GM12878 (cell line): ENCODE data around the gene ARID4B. TPM values are rescaled to one million over a fixed set of nuclear protein-coding genes. Genes with fewer than 3 reads are reported as not detected.

Experiments used
- ATAC-seq: fragments of 200-7000 bp; cut with Tn5 transposase; 3 replicates; pipeline ENCODE4 v1.9.1; 2020; ENCODE audit warnings: mild to moderate bottlenecking, moderate library complexity
- BruUV-seq: library from RNA; stranded (reverse); fragments of 400-500 nt; replicated peaks from 2 replicates; lab custom pipeline; 2021; lab: Mats Ljungman, UMichigan
- CTCF ChIA-PET: fragments of 300-600 bp; sonication (Branson Sonifier 250); formaldehyde crosslinking; extraction: SDS; loops from one replicate; lab custom pipeline; 2021; ENCODE audit warnings: inconsistent platforms; lab: Yijun Ruan, JAX
- POLR2A ChIA-PET: fragments of 350-600 bp; formaldehyde crosslinking; extraction: SDS; loops from one replicate; lab custom pipeline; 2021; ENCODE audit warnings: inconsistent platforms; lab: Charles Lee
- RAD21 ChIA-PET: fragments of 300-600 bp; sonication (Branson Sonifier 250); formaldehyde crosslinking; loops from one replicate; lab custom pipeline; 2023; ENCODE audit warnings: antibody characterized with exemption; ENCODE audit not compliant: unreplicated experiment; lab: Charles Lee
- SMC1A ChIA-PET: fragments of 300-600 bp; sonication (Branson Sonifier 250); formaldehyde crosslinking; loops from one replicate; lab custom pipeline; 2023; ENCODE audit not compliant: unreplicated experiment, uncharacterized antibody; lab: Charles Lee
- DNase-seq: peaks from one replicate; pipeline ENCODE4 v3.0.0-alpha.2; 2011; ENCODE audit warnings: low read depth, low spot score
- FAIRE-seq: peaks from 3 replicates; lab custom pipeline; 2011; peaks lifted over from hg19 to GRCh38; lab: Jason Lieb, UNC
- H2AFZ ChIP-seq: 2 replicates; pipeline ENCODE4 v1.6.0; 2011; ENCODE audit warnings: low read depth, low read length, control low read depth; ENCODE audit not compliant: control insufficient read depth
- H3K27ac ChIP-seq: 2 replicates; pipeline ENCODE4 v1.5.1; 2011; ENCODE audit warnings: control low read depth; ENCODE audit not compliant: control insufficient read depth, insufficient read depth
- H3K27me3 ChIP-seq, 2 experiments: replicated peaks in 1 of 2; 2 replicates each; pipeline versions ENCODE4 v1.6.0 to v1.6.1; 2011; ENCODE audit warnings: low read length in 1 of 2; ENCODE audit not compliant: control insufficient read depth in 2 of 2, insufficient read depth in 2 of 2
- H3K36me3 ChIP-seq, 2 experiments: 2 replicates each; pipeline ENCODE4 v1.5.1; 2011; ENCODE audit warnings: low read length in 1 of 2; ENCODE audit not compliant: control insufficient read depth in 2 of 2, insufficient read depth in 2 of 2
- H3K4me1 ChIP-seq: 2 replicates; pipeline ENCODE4 v1.6.1; 2011; ENCODE audit warnings: mild to moderate bottlenecking, low read length, moderate library complexity, mixed read lengths; ENCODE audit not compliant: control insufficient read depth, insufficient read depth
- H3K4me2 ChIP-seq: 2 replicates; pipeline ENCODE4 v1.6.0; 2011; ENCODE audit warnings: control low read depth; ENCODE audit not compliant: control insufficient read depth, insufficient read depth
- H3K4me3 ChIP-seq: fragments of 200-600 bp; sonication (generic); 2 replicates; pipeline ENCODE4 v1.5.1; 2016
- H3K79me2 ChIP-seq: 2 replicates; pipeline ENCODE4 v1.6.0; 2011; ENCODE audit warnings: low read length; ENCODE audit not compliant: control insufficient read depth, insufficient read depth
- H3K9ac ChIP-seq: 2 replicates; pipeline ENCODE4 v1.8.0; 2011; ENCODE audit warnings: low read length, control low read depth, mixed read lengths; ENCODE audit not compliant: control insufficient read depth, insufficient read depth
- H3K9me3 ChIP-seq: replicated peaks from 3 replicates; pipeline ENCODE4 v1.5.1; 2011; ENCODE audit warnings: mild to moderate bottlenecking, low read length; ENCODE audit not compliant: control insufficient read depth, insufficient read depth
- H4K20me1 ChIP-seq: 2 replicates; pipeline ENCODE4 v1.6.0; 2011; ENCODE audit not compliant: control insufficient read depth, insufficient read depth
- IKZF1 ChIP-seq: fragments of 450-650 bp; conservative IDR thresholded peaks from 2 replicates; pipeline ENCODE4 v1.6.1; 2017; ENCODE audit warnings: antibody characterized with exemption, mild to moderate bottlenecking
- MEF2A ChIP-seq: IDR thresholded peaks from 2 replicates; pipeline ENCODE4 v1.6.1; 2011; ENCODE audit warnings: low read depth, mild to moderate bottlenecking, low read length, moderate library complexity; ENCODE audit not compliant: insufficient read depth
- MTA3 ChIP-seq: IDR thresholded peaks from 2 replicates; pipeline ENCODE4 v1.6.1; 2012; ENCODE audit warnings: low read length, inconsistent platforms, borderline replicate concordance
- NFXL1 ChIP-seq: fragments of 450-650 bp; IDR thresholded peaks from 2 replicates; pipeline ENCODE4 v1.6.1; 2017; ENCODE audit warnings: antibody characterized with exemption, mild to moderate bottlenecking, borderline replicate concordance
- SRF ChIP-seq, 2 experiments: IDR thresholded peaks; 2 replicates each; pipeline ENCODE4 v1.6.1; 2011; ENCODE audit warnings: low read depth in 2 of 2, low read length in 2 of 2, mild to moderate bottlenecking in 1 of 2, moderate library complexity in 1 of 2
- ZNF274 ChIP-seq: IDR thresholded peaks from one replicate; pipeline ENCODE4 v1.8.0; 2011; ENCODE audit not compliant: insufficient read length, insufficient read depth
- WGBS: methylation state at CpG from one replicate; pipeline ENCODE4 v1.1.6; 2016; ENCODE audit warnings: low lambda C conversion rate; ENCODE audit not compliant: insufficient replicate concordance, insufficient coverage; ENCODE audit errors: missing lambda C conversion rate; 5-methylcytosine and 5-hydroxymethylcytosine counted together
- in situ Hi-C: fragments of 300-500 bp; cut with MboI; formaldehyde crosslinking; loops from 9 replicates; pipeline ENCODE4 v1.14.3; 2018; ENCODE audit warnings: mixed read lengths
- intact Hi-C: fragments of 100-400 bp; cut with micrococcal nuclease; formaldehyde crosslinking; loops from one replicate; pipeline ENCODE4 v1.14.2; 2022; ENCODE audit not compliant: unreplicated experiment
- polyA plus RNA-seq, 11 experiments: library from polyadenylated mRNA; depleted of rRNA in 4 of 11; unstranded in 6 of 11; stranded (reverse) in 5 of 11; fragments of >200 nt; fragmentation: Nextera tagmentation in 4 of 11; fragmentation: Illumina TruSeq in 1 of 11; extraction: Ambion mirVana in 4 of 11; extraction: Trizol in 1 of 11; gene quantifications; 1 replicate in 1 of 11; 2 replicates in 10 of 11; pipeline versions ENCODE4 v1.2.1 to v1.2.3, GENCODE V29; 2011 to 2016; ENCODE audit warnings: inconsistent platforms in 2 of 11, missing spikeins in 2 of 11, low read depth in 1 of 11
- total RNA-seq, 4 experiments: library from RNA; depleted of rRNA in 3 of 4; stranded (reverse); fragments of >200 nt in 3 of 4; fragmentation: Illumina TruSeq in 1 of 4; extraction: Trizol in 1 of 4; gene quantifications; 2 replicates each; pipeline versions ENCODE4 v1.2.1 to v1.2.3, GENCODE V29; 2013 to 2021
- TF ChIP-seq, protein P1 (sequence below): IDR thresholded peaks from 2 replicates; pipeline ENCODE4 v1.6.1; 2011; ENCODE audit warnings: low read depth, low read length, improper control_type of control experiment, borderline replicate concordance
- TF ChIP-seq, protein P2 (sequence below): IDR thresholded peaks from 2 replicates; pipeline ENCODE4 v1.6.1; 2011; ENCODE audit warnings: mild to moderate bottlenecking, low read depth, low read length, moderate library complexity; ENCODE audit not compliant: insufficient replicate concordance
- TF ChIP-seq, protein P3 (sequence below): fragments of 450-650 bp; IDR thresholded peaks from 2 replicates; pipeline ENCODE4 v1.6.1; 2017; ENCODE audit warnings: mild to moderate bottlenecking, moderate library complexity

Gene ARID4B
- total and polyA plus RNA-seq, 10 of the 15 experiments (the other 5 are each of a cell fraction or from before 2014, with no cell fraction given): 13.6 to 39.1 (median 28.0) TPM

DNA sequence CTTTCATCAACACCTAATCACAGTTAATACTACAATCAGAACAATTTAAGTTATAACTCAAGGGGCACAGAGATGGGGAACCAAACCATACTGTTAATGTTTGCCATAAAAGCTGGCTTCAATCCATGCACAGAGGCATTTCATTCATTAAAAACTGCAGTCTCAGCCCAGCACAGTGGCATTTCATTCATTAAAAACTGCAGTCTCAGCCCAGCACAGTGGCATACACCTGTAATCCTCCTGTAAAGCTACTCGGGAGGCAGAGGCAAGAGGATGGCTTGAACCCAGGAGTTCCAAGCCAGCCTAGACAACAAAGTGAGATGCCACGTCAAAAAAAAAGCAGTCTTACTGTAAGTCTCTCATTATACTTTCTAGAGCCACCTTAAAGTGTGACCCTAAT is 29.2 kb downstream of the ARID4B start:
- WGBS: 33% methylated on average over 2 of the region's 2 CpGs
- Histone ChIP-seq H3K9me3 (peaks cover 5% of the 10 kb centered on the region; the same call in 2 of the 3 replicates), H3K27me3 (no peaks in the 10 kb centered on the region), H3K9ac (no peak overlapping the region), H2AFZ (no peak overlapping the region), H4K20me1 (no peaks in the 10 kb centered on the region; the same call in 1 of the 2 replicates), H3K4me1 (0 out of 2 replicates have a peak, but pooled peaks cover 4% of the 10 kb centered on the region), H3K36me3 (peaks cover 0 to 3% of the 10 kb centered on the region in 2 experiments; a peak in 2 of 4 replicates), H3K4me3 (no peak overlapping the region), H3K27ac (no peak overlapping the region), H3K79me2 (peaks cover 64% of the 10 kb centered on the region), H3K4me2 (no peak overlapping the region)
- FAIRE-seq: no peak
- POLR2A ChIA-PET: interaction anchor here (0.6 to 1.4 kb wide), 3 partner anchors 23 to 45 kb away, joined by 3 to 6 read pairs (median 3); no protein-coding TSS in a partner anchor
- no peak for DNase-seq
- TF ChIP-seq MEF2A (no peak), ZNF274 (no peak), NFXL1 (no peak), SRF (IDR thresholded peaks at IDR 0.05; ENCODE audit: low read depth in 2 of 2, low read length in 2 of 2) (no peak), MTA3 (no peak), IKZF1 (no peak)
- TF ChIP-seq, protein P1, sequence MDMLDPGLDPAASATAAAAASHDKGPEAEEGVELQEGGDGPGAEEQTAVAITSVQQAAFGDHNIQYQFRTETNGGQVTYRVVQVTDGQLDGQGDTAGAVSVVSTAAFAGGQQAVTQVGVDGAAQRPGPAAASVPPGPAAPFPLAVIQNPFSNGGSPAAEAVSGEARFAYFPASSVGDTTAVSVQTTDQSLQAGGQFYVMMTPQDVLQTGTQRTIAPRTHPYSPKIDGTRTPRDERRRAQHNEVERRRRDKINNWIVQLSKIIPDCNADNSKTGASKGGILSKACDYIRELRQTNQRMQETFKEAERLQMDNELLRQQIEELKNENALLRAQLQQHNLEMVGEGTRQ: no peak
- TF ChIP-seq, protein P2, sequence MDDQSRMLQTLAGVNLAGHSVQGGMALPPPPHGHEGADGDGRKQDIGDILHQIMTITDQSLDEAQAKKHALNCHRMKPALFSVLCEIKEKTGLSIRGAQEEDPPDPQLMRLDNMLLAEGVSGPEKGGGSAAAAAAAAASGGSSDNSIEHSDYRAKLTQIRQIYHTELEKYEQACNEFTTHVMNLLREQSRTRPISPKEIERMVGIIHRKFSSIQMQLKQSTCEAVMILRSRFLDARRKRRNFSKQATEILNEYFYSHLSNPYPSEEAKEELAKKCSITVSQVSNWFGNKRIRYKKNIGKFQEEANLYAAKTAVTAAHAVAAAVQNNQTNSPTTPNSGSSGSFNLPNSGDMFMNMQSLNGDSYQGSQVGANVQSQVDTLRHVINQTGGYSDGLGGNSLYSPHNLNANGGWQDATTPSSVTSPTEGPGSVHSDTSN: no peak
- TF ChIP-seq, protein P3, sequence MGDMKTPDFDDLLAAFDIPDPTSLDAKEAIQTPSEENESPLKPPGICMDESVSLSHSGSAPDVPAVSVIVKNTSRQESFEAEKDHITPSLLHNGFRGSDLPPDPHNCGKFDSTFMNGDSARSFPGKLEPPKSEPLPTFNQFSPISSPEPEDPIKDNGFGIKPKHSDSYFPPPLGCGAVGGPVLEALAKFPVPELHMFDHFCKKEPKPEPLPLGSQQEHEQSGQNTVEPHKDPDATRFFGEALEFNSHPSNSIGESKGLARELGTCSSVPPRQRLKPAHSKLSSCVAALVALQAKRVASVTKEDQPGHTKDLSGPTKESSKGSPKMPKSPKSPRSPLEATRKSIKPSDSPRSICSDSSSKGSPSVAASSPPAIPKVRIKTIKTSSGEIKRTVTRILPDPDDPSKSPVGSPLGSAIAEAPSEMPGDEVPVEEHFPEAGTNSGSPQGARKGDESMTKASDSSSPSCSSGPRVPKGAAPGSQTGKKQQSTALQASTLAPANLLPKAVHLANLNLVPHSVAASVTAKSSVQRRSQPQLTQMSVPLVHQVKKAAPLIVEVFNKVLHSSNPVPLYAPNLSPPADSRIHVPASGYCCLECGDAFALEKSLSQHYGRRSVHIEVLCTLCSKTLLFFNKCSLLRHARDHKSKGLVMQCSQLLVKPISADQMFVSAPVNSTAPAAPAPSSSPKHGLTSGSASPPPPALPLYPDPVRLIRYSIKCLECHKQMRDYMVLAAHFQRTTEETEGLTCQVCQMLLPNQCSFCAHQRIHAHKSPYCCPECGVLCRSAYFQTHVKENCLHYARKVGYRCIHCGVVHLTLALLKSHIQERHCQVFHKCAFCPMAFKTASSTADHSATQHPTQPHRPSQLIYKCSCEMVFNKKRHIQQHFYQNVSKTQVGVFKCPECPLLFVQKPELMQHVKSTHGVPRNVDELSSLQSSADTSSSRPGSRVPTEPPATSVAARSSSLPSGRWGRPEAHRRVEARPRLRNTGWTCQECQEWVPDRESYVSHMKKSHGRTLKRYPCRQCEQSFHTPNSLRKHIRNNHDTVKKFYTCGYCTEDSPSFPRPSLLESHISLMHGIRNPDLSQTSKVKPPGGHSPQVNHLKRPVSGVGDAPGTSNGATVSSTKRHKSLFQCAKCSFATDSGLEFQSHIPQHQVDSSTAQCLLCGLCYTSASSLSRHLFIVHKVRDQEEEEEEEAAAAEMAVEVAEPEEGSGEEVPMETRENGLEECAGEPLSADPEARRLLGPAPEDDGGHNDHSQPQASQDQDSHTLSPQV: no peak
- in situ Hi-C loops: no loop called here
- CTCF ChIA-PET: no interaction called here
- no TSS peak for BruUV-seq
- intact Hi-C loops: no loop called here
- RAD21 ChIA-PET: no interaction called here
- SMC1A ChIA-PET: interaction anchor here (1.2 to 1.3 kb wide), 2 partner anchors 16 to 23 kb away, joined by 3 read pairs; no protein-coding TSS in a partner anchor
- no peak for ATAC-seq
